Lower leg skin (tissue), 3 donors: ENCODE results near the gene SNX11.

ENCODE experiments used
- CTCF ChIP-seq, 3 donors: fragments of 450-650 bp; IDR thresholded peaks; one replicate each; pipeline ENCODE4 v1.5.1; 2016; ENCODE audit warnings: antibody characterized with exemption in 3 of 3, mild to moderate bottlenecking in 3 of 3, moderate library complexity in 2 of 3
- POLR2A ChIP-seq, 2 donors: fragments of 450-650 bp; IDR thresholded peaks; one replicate each; pipeline ENCODE4 v1.6.1; 2016 to 2017; ENCODE audit warnings: antibody characterized with exemption in 2 of 2, mild to moderate bottlenecking in 1 of 2, moderate library complexity in 1 of 2

- TF ChIP-seq POLR2A (IDR thresholded peaks at IDR 0.05) (no peak), CTCF (IDR thresholded peaks at IDR 0.05) (no peak)
Observed at GRCh38 chr17:48126532-48126850, 18.9 kb downstream of the SNX11 start.
